ENCODE data around the gene LY6G5B. TPM values are rescaled to one million over a fixed set of nuclear protein-coding genes. Genes with fewer than 3 reads are reported as not detected.
A peak's percentile ranks its signal among the peaks of the same experiment; 100 is the strongest.

LY6G5B gene
- total RNA-seq, 6 experiments from 2014 or later: 4.6 to 6.0 (median 5.3) TPM

DNA sequence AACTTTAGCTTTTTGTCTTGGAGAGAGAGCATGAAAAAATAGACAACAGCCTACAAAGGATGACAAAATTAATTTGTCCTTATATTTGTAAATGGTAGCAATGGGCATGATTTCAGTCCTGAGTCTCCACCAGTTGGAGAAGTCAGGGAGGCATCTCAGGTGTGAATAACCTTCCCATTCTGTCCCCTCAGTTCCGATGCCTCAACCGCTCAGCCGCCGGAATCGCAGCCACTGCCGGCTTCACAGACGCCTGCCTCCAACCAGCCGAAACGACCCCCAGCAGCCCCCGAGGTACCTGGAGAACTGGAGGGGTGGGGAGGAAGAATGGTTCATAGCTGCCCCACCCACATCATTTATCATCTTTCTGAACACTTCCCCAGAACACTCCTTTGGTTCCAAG, 45.7 kb upstream of the LY6G5B start:
- DNase-seq: no peak
- TF ChIP-seq, protein P1, sequence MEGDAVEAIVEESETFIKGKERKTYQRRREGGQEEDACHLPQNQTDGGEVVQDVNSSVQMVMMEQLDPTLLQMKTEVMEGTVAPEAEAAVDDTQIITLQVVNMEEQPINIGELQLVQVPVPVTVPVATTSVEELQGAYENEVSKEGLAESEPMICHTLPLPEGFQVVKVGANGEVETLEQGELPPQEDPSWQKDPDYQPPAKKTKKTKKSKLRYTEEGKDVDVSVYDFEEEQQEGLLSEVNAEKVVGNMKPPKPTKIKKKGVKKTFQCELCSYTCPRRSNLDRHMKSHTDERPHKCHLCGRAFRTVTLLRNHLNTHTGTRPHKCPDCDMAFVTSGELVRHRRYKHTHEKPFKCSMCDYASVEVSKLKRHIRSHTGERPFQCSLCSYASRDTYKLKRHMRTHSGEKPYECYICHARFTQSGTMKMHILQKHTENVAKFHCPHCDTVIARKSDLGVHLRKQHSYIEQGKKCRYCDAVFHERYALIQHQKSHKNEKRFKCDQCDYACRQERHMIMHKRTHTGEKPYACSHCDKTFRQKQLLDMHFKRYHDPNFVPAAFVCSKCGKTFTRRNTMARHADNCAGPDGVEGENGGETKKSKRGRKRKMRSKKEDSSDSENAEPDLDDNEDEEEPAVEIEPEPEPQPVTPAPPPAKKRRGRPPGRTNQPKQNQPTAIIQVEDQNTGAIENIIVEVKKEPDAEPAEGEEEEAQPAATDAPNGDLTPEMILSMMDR (IDR thresholded peaks at IDR 0.05): no peak
- Mint-ChIP-seq H3K9me3 (no peaks in the 10 kb centered on the region), H3K36me3 (ENCODE audit: low read depth) (peaks cover 62% of the 10 kb centered on the region), H3K4me1 (ENCODE audit: low read depth) (peaks cover 21% of the 10 kb centered on the region), H3K27me3 (ENCODE audit: insufficient read depth) (peaks cover 7% of the 10 kb centered on the region), H3K27ac (no peak overlapping the region), H3K4me3 (no peak overlapping the region)

DNA sequence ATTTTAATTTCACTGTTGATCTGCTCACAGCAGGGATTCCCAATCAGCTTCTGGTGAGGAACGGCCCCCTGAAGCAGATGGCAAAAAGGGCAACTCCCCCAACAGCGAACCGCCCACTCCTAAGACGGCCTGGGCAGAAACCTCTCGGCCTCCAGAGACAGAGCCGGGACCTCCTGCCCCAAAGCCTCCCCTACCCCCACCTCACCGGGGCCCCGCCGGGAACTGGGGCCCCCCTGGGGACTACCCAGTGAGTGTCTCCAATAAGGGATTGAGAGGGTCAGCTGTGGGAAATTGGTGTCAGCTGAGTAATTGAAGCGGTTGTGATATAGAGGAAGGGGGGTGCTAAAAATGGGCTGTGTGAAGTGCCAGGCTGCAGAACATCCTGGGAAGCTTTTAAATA, 42.8 kb upstream of the LY6G5B start:
- H3K27me3 Mint-ChIP-seq (ENCODE audit: insufficient read depth): peaks cover 4% of the 10 kb centered on the region
- no peak overlapping the region for H3K27ac Mint-ChIP-seq
- peaks cover 19% of the 10 kb centered on the region for H3K4me1 Mint-ChIP-seq (ENCODE audit: low read depth)
- no peaks in the 10 kb centered on the region for H3K9me3 Mint-ChIP-seq
- TF ChIP-seq, protein P1 (IDR thresholded peaks at IDR 0.05): no peak
- H3K4me3 Mint-ChIP-seq: no peak overlapping the region
- no peak for DNase-seq
- H3K36me3 Mint-ChIP-seq (ENCODE audit: low read depth): peaks cover 67% of the 10 kb centered on the region

DNA sequence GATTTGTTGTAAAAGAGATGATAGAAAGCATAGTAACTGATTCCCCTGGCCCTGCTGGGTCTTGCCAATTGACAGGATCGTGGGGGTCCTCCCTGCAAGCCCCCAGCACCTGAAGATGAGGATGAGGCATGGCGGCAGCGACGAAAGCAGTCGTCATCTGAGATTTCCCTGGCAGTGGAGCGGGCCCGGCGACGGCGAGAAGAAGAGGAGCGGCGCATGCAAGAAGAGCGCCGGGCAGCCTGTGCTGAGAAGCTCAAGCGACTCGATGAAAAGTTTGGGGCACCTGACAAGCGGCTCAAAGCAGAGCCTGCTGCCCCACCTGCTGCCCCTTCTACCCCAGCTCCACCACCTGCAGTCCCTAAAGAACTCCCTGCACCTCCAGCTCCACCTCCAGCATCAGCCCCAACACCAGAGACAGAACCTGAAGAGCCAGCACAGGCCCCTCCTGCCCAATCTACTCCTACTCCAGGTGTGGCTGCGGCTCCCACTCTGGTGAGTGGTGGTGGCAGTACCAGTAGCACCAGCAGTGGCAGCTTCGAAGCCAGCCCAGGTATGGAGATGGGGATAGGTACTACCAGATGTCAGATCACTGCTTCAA, 42.0 kb upstream of the LY6G5B start:
- H3K4me3 Mint-ChIP-seq: no peak overlapping the region
- H3K27me3 Mint-ChIP-seq (ENCODE audit: insufficient read depth): peaks cover 4% of the 10 kb centered on the region
- peaks cover 15% of the 10 kb centered on the region for H3K4me1 Mint-ChIP-seq (ENCODE audit: low read depth)
- H3K27ac Mint-ChIP-seq: peak overlapping the region; percentile 44
- TF ChIP-seq, protein P1 (IDR thresholded peaks at IDR 0.05): no peak
- H3K36me3 Mint-ChIP-seq (ENCODE audit: low read depth): peaks cover 59% of the 10 kb centered on the region
- no peaks in the 10 kb centered on the region for H3K9me3 Mint-ChIP-seq
- DNase-seq: no peak

DNA sequence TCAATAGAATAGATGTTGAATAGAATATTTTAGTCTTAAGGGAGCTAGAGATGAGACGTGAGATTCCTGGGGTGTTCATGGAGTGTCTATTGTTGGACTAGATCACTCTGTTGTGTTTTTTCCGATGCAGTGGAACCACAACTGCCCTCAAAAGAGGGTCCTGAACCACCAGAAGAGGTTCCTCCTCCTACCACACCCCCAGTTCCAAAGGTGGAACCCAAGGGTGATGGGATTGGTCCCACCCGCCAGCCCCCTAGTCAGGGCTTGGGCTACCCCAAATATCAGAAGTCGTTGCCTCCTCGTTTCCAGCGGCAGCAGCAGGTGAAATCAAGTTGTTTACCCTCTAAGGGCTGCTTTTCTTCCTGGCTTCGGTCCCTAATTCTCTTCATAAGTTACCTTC, 40.8 kb upstream of the LY6G5B start:
- TF ChIP-seq, protein P1 (IDR thresholded peaks at IDR 0.05): no peak
- no peak overlapping the region for H3K27ac Mint-ChIP-seq
- DNase-seq: no peak
- no peak overlapping the region for H3K4me3 Mint-ChIP-seq
- peaks cover 25% of the 10 kb centered on the region for H3K4me1 Mint-ChIP-seq (ENCODE audit: low read depth)
- peaks cover 55% of the 10 kb centered on the region for H3K36me3 Mint-ChIP-seq (ENCODE audit: low read depth)
- no peaks in the 10 kb centered on the region for H3K9me3 Mint-ChIP-seq
- peaks cover 4% of the 10 kb centered on the region for H3K27me3 Mint-ChIP-seq (ENCODE audit: insufficient read depth)

DNA sequence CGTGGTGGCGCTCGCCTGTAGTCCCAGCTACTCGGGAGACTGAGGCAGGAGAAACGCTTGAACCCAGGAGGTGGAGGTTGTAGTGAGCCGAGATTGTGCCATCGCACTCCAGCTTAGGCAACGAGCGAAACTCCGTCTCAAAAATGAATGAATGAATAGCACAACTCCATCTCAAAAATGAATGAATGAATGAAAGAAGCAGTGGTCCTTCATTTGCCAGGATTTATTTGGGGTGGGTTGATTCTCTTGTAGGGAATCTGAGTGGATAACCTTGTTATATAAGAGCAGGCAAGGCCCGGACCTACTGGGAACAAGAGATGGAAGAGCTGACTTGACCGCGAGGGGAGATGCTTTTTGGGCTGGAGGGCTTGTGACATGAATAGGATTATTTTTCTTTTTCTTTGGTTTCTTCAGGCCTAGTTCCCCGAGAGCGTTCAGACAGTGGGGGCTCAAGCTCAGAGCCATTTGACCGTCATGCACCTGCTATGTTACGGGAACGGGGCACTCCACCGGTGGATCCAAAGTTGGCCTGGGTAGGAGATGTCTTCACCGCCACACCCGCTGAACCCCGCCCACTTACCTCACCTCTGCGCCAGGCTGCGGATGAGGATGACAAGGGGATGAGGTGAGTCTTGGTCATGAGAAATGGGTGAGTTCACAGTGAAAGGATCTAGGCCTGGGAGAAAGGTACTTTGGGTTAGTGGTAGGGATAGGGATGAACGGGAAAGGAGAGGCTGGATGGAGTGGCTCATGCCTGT, 39.4 kb upstream of the LY6G5B start:
- no peak overlapping the region for H3K4me3 Mint-ChIP-seq
- TF ChIP-seq, protein P1 (IDR thresholded peaks at IDR 0.05): no peak
- H3K4me1 Mint-ChIP-seq (ENCODE audit: low read depth): peaks cover 34% of the 10 kb centered on the region
- peak overlapping the region; percentile 61 for H3K27ac Mint-ChIP-seq
- no peaks in the 10 kb centered on the region for H3K9me3 Mint-ChIP-seq
- no peak for DNase-seq
- H3K36me3 Mint-ChIP-seq (ENCODE audit: low read depth): peaks cover 56% of the 10 kb centered on the region
- H3K27me3 Mint-ChIP-seq (ENCODE audit: insufficient read depth): peaks cover 4% of the 10 kb centered on the region

All from HFFc6 (cell line).